CD4-positive, alpha-beta T cell treated with Interleukin-12 subunit alpha and Interleukin-12 subunit beta, for 1 hour (primary cell): ENCODE results near the gene SCCPDH.

ENCODE experiments used
- DNase-seq: peaks from one replicate; pipeline ENCODE4 v3.0.0-alpha.2; 2020

Gene SCCPDH

GRCh38 chr1:246755419-246755818, 31.2 kb downstream of the SCCPDH start:
- DNase-seq = no peak

- no peak for DNase-seq
Measured at GRCh38 chr1:246760422-246761347, 36.5 kb downstream of the SCCPDH start.

GRCh38 chr1:246761396-246761795, 37.2 kb downstream of the SCCPDH start:
- DNase-seq = no peak

GRCh38 chr1:246765521-246765920, 41.3 kb downstream of the SCCPDH start:
- no peak for DNase-seq

- DNase-seq = no peak
Measured at GRCh38 chr1:246768403-246769020, 44.3 kb downstream of the SCCPDH start.

GRCh38 chr1:246769306-246769705, 45.1 kb downstream of the SCCPDH start:
- DNase-seq = no peak

GRCh38 chr1:246771366-246771765, 47.2 kb downstream of the SCCPDH start:
- DNase-seq = no peak

- no peak for DNase-seq
Measured at GRCh38 chr1:246772686-246773085, 48.5 kb downstream of the SCCPDH start.

- no peak for DNase-seq
Measured at GRCh38 chr1:246773213-246773641, 49.0 kb downstream of the SCCPDH start.

GRCh38 chr1:246775531-246776385, 51.5 kb downstream of the SCCPDH start:
- DNase-seq = no peak

GRCh38 chr1:246776923-246777322, 52.7 kb downstream of the SCCPDH start:
- no peak for DNase-seq

- DNase-seq = no peak
Measured at GRCh38 chr1:246778663-246779062, 54.5 kb downstream of the SCCPDH start.

GRCh38 chr1:246779561-246780175, 55.5 kb downstream of the SCCPDH start:
- DNase-seq = no peak

GRCh38 chr1:246780264-246780663, 56.1 kb downstream of the SCCPDH start:
- DNase-seq = no peak

- no peak for DNase-seq
Measured at GRCh38 chr1:246781212-246781611, 57.0 kb downstream of the SCCPDH start.

GRCh38 chr1:246782120-246782900, 58.1 kb downstream of the SCCPDH start:
- DNase-seq = no peak

- DNase-seq = no peak
Measured at GRCh38 chr1:246784621-246785493, 60.6 kb downstream of the SCCPDH start.

GRCh38 chr1:246785494-246786111, 61.4 kb downstream of the SCCPDH start:
- DNase-seq = no peak

GRCh38 chr1:246786606-246787238, 62.5 kb downstream of the SCCPDH start:
- DNase-seq = no peak
